H1 (cell line): Measurements from ENCODE around the gene GNAQ. TPM values are rescaled to one million over a fixed set of nuclear protein-coding genes. Genes with fewer than 3 reads are reported as not detected.

Experiments
- CTCF ChIA-PET: fragments of 300-600 bp; sonication (Branson Sonifier 250); formaldehyde crosslinking; loops from one replicate; lab custom pipeline; 2021; ENCODE audit not compliant: partially characterized antibody; lab: Charles Lee
- POLR2A ChIA-PET: fragments of 300-600 bp; sonication (Branson Sonifier 250); formaldehyde crosslinking; loops from one replicate; lab custom pipeline; 2021; ENCODE audit warnings: inconsistent platforms; ENCODE audit not compliant: partially characterized antibody; lab: Charles Lee
- DNase-seq, 2 experiments: peaks; one replicate each; pipeline versions ENCODE4 v3.0.0 to v3.0.0-alpha.2; 2010 to 2022; ENCODE audit warnings: low spot score in 2 of 2, low read depth in 1 of 2, mixed read lengths in 1 of 2
- FAIRE-seq: peaks from 2 replicates; lab custom pipeline; 2011; peaks lifted over from hg19 to GRCh38; lab: Jason Lieb, UNC
- H2AFZ ChIP-seq: 2 replicates; pipeline ENCODE4 v1.8.1; 2012; ENCODE audit warnings: low read length, inconsistent platforms
- H2AK5ac ChIP-seq: 2 replicates; pipeline ENCODE4 v1.6.1; 2013; ENCODE audit warnings: low read depth, low read length
- H2BK120ac ChIP-seq: replicated peaks from 2 replicates; pipeline ENCODE3; 2013; ENCODE audit warnings: low read depth, low read length, inconsistent platforms
- H2BK12ac ChIP-seq: 2 replicates; pipeline ENCODE4 v1.6.1; 2013; ENCODE audit warnings: low read depth, low read length
- H2BK15ac ChIP-seq: 2 replicates; pipeline ENCODE4 v1.6.1; 2013; ENCODE audit warnings: low read length
- H2BK20ac ChIP-seq: 2 replicates; pipeline ENCODE4 v1.6.1; 2013; ENCODE audit warnings: low read length
- H2BK5ac ChIP-seq: 2 replicates; pipeline ENCODE4 v1.6.1; 2013; ENCODE audit warnings: low read depth, low read length
- H3K14ac ChIP-seq: 2 replicates; pipeline ENCODE4 v1.6.1; 2013; ENCODE audit warnings: inconsistent platforms; ENCODE audit not compliant: insufficient read length
- H3K18ac ChIP-seq: 2 replicates; pipeline ENCODE4 v1.6.1; 2013; ENCODE audit warnings: low read length; ENCODE audit errors: extremely low read depth
- H3K23ac ChIP-seq: 2 replicates; pipeline ENCODE4 v1.6.1; 2013; ENCODE audit warnings: inconsistent platforms; ENCODE audit not compliant: insufficient read length
- H3K23me2 ChIP-seq: 2 replicates; pipeline ENCODE4 v1.6.1; 2013; ENCODE audit warnings: low read depth, low read length
- H3K27ac ChIP-seq: 2 replicates; pipeline ENCODE4 v1.6.1; 2011; ENCODE audit warnings: low read depth, low read length, inconsistent platforms
- H3K27me3 ChIP-seq, 4 experiments: replicated peaks in 1 of 4; 1 replicate in 1 of 4; 2 replicates in 3 of 4; pipeline versions ENCODE4 v1.6.1 to v1.8.1; 2011 to 2013; ENCODE audit warnings: low read length in 3 of 4, mild to moderate bottlenecking in 3 of 4, inconsistent platforms in 2 of 4, mixed read lengths in 2 of 4, moderate library complexity in 1 of 4; ENCODE audit not compliant: control insufficient read depth in 3 of 4, insufficient read depth in 3 of 4; ENCODE audit errors: extremely low read depth in 1 of 4
- H3K36me3 ChIP-seq, 4 experiments: 2 replicates each; pipeline versions ENCODE4 v1.6.1 to v1.8.1; 2011 to 2013; ENCODE audit warnings: mild to moderate bottlenecking in 4 of 4, low read length in 3 of 4, moderate library complexity in 2 of 4, control low read depth in 1 of 4, inconsistent platforms in 1 of 4; ENCODE audit not compliant: insufficient read depth in 4 of 4, control insufficient read depth in 2 of 4
- H3K4ac ChIP-seq: replicated peaks from 2 replicates; pipeline ENCODE3; 2013; ENCODE audit warnings: low read length, low read depth, mixed read lengths, inconsistent platforms; ENCODE audit not compliant: insufficient read length
- H3K4me1 ChIP-seq, 4 experiments: replicated peaks in 1 of 4; 1 replicate in 1 of 4; 2 replicates in 3 of 4; pipeline versions ENCODE4 v1.6.1 to v1.8.1; 2011 to 2013; ENCODE audit warnings: low read length in 3 of 4, inconsistent platforms in 2 of 4, mixed read lengths in 1 of 4; ENCODE audit not compliant: insufficient read depth in 4 of 4, control insufficient read depth in 3 of 4
- H3K4me2 ChIP-seq, 2 experiments: 2 replicates each; pipeline versions ENCODE4 v1.6.1 to v1.8.1; 2011 to 2013; ENCODE audit warnings: low read depth in 2 of 2, low read length in 2 of 2, control low read depth in 1 of 2, inconsistent platforms in 1 of 2, mild to moderate bottlenecking in 1 of 2; ENCODE audit not compliant: insufficient read depth in 1 of 2
- H3K4me3 ChIP-seq, 4 experiments: fragments of 200-600, 300-600 bp in 1 of 4; sonication (generic), shearing (Covaris generic), sonication (Bioruptor Twin) in 1 of 4; 2 replicates each; pipeline versions ENCODE4 v1.5.1 to v1.8.1; 2011 to 2016; ENCODE audit warnings: low read length in 4 of 4, low read depth in 3 of 4, control low read depth in 2 of 4, inconsistent platforms in 2 of 4, mild to moderate bottlenecking in 2 of 4, mixed read lengths in 1 of 4, moderate library complexity in 1 of 4; ENCODE audit not compliant: insufficient read depth in 2 of 4; ENCODE audit errors: extremely low read depth in 1 of 4
- H3K56ac ChIP-seq: replicated peaks from 2 replicates; pipeline ENCODE3; 2013; ENCODE audit warnings: low read depth, mild to moderate bottlenecking, mixed read lengths, low read length, inconsistent platforms; ENCODE audit not compliant: insufficient read length
- H3K79me1 ChIP-seq: 2 replicates; pipeline ENCODE4 v1.6.1; 2013; ENCODE audit warnings: low read depth, low read length, control low read depth
- H3K79me2 ChIP-seq, 2 experiments: 2 replicates each; pipeline versions ENCODE4 v1.6.1 to v1.8.1; 2012 to 2013; ENCODE audit warnings: low read length in 2 of 2, mild to moderate bottlenecking in 2 of 2, inconsistent platforms in 1 of 2; ENCODE audit not compliant: insufficient read depth in 2 of 2, control insufficient read depth in 1 of 2
- H3K9ac ChIP-seq, 4 experiments: replicated peaks in 1 of 4; 1 replicate in 1 of 4; 2 replicates in 3 of 4; pipeline versions ENCODE4 v1.6.1 to v1.8.1; 2011 to 2013; ENCODE audit warnings: low read depth in 3 of 4, low read length in 3 of 4, control low read depth in 2 of 4, mild to moderate bottlenecking in 2 of 4, moderate library complexity in 2 of 4, inconsistent platforms in 1 of 4; ENCODE audit errors: extremely low read depth in 1 of 4
- H3K9me3 ChIP-seq, 2 experiments: 2 replicates each; pipeline versions ENCODE4 v1.6.1 to v1.8.1; 2012 to 2013; ENCODE audit warnings: mild to moderate bottlenecking in 2 of 2, moderate library complexity in 2 of 2, control low read depth in 1 of 2, inconsistent platforms in 1 of 2, low read depth in 1 of 2, low read length in 1 of 2, mixed read lengths in 1 of 2; ENCODE audit not compliant: insufficient read depth in 2 of 2
- H4K20me1 ChIP-seq, 2 experiments: replicated peaks in 1 of 2; 2 replicates each; pipeline versions ENCODE3 to v1.8.1; 2011 to 2013; ENCODE audit warnings: inconsistent platforms in 2 of 2, low read length in 2 of 2, mild to moderate bottlenecking in 1 of 2; ENCODE audit not compliant: insufficient read depth in 2 of 2, control insufficient read depth in 1 of 2
- H4K5ac ChIP-seq: 2 replicates; pipeline ENCODE4 v1.6.1; 2013; ENCODE audit warnings: low read length, low read depth, mixed read lengths, inconsistent platforms; ENCODE audit not compliant: insufficient read length
- H4K8ac ChIP-seq: 2 replicates; pipeline ENCODE4 v1.8.0; 2013; ENCODE audit warnings: mild to moderate bottlenecking, moderate library complexity, low read length, inconsistent platforms; ENCODE audit not compliant: insufficient read depth; ENCODE audit errors: extremely low read depth
- H4K91ac ChIP-seq: replicated peaks from 2 replicates; pipeline ENCODE3; 2013; ENCODE audit warnings: low read length, mixed read lengths, inconsistent platforms; ENCODE audit not compliant: insufficient read length
- BCL11A ChIP-seq, 2 experiments: IDR thresholded peaks; one replicate each; pipeline ENCODE4 v1.6.1; 2011; ENCODE audit warnings: low read depth in 2 of 2, low read length in 2 of 2, mild to moderate bottlenecking in 2 of 2
- CBX8 ChIP-seq: fragments of 300-800, 300-1000 bp; sonication (generic); IDR thresholded peaks from 2 replicates; pipeline ENCODE4 v1.7.1; 2016; ENCODE audit warnings: low read depth, low read length, borderline replicate concordance
- KDM5A ChIP-seq: fragments of 200-600 bp; IDR thresholded peaks from 2 replicates; pipeline ENCODE4 v1.7.1; 2012; ENCODE audit warnings: mild to moderate bottlenecking, low read length, inconsistent platforms, mixed read lengths
- PHF8 ChIP-seq: fragments of 200-600 bp; sonication (generic); conservative IDR thresholded peaks from 2 replicates; pipeline ENCODE4 v1.7.1; 2012; ENCODE audit warnings: low read depth, mild to moderate bottlenecking, inconsistent platforms, low read length, moderate library complexity
- POU5F1 ChIP-seq: IDR thresholded peaks from 2 replicates; pipeline ENCODE4 v1.6.1; 2011; ENCODE audit warnings: low read depth, mild to moderate bottlenecking, low read length, moderate library complexity
- RAD21 ChIP-seq, 2 experiments: IDR thresholded peaks in 1 of 2; conservative IDR thresholded peaks in 1 of 2; 2 replicates each; pipeline ENCODE4 v1.6.1; 2011; ENCODE audit warnings: low read depth in 2 of 2, low read length in 2 of 2, improper control_type of control experiment in 1 of 2, inconsistent platforms in 1 of 2, mild to moderate bottlenecking in 1 of 2, moderate library complexity in 1 of 2
- SIN3A ChIP-seq, 2 experiments: IDR thresholded peaks in 1 of 2; conservative IDR thresholded peaks in 1 of 2; 2 replicates each; pipeline ENCODE4 v1.6.1; 2011 to 2012; ENCODE audit warnings: low read length in 2 of 2, improper control_type of control experiment in 1 of 2, low read depth in 1 of 2, mild to moderate bottlenecking in 1 of 2
- SIX5 ChIP-seq: IDR thresholded peaks from 2 replicates; pipeline ENCODE4 v1.6.1; 2011; ENCODE audit warnings: mild to moderate bottlenecking, low read depth, low read length
- TCF12 ChIP-seq: IDR thresholded peaks from 2 replicates; pipeline ENCODE4 v1.6.1; 2011; ENCODE audit warnings: low read depth, mild to moderate bottlenecking, low read length
- WGBS, 2 experiments: shearing (Covaris generic) in 1 of 2; methylation state at CpG; one replicate each; pipeline versions ENCODE4 v1.1.6 to v1.1.7; 2013 to 2015; ENCODE audit warnings: low lambda C conversion rate in 2 of 2, mixed read lengths in 2 of 2, inconsistent platforms in 1 of 2, low coverage in 1 of 2, missing lambda C conversion rate in 1 of 2; ENCODE audit not compliant: insufficient replicate concordance in 2 of 2, insufficient coverage in 1 of 2, insufficient read length in 1 of 2; ENCODE audit errors: extremely low coverage in 1 of 2, missing lambda C conversion rate in 1 of 2; 5-methylcytosine and 5-hydroxymethylcytosine counted together
- polyA plus RNA-seq, 7 experiments: library from polyadenylated mRNA; depleted of rRNA in 3 of 7; stranded (reverse) in 5 of 7; unstranded in 2 of 7; fragments of >200 nt in 5 of 7; fragments of 200-250 nt in 2 of 7; gene quantifications; 1 replicate in 5 of 7; 2 replicates in 1 of 7; 4 replicates in 1 of 7; pipeline versions ENCODE4 v1.2.1 to v1.2.3, GENCODE V29; 2011 to 2013; ENCODE audit warnings: missing spikeins in 2 of 7, mixed read lengths in 2 of 7
- total RNA-seq: library from RNA; stranded (reverse); fragmentation: NEBNext Ultra II Directional; extraction: Animal tissue kit (Norgen Biotek cat#: 25700); gene quantifications from 2 replicates; pipeline ENCODE4 v1.2.1, GENCODE V29; 2021
- TF ChIP-seq, protein P1 (sequence below): IDR thresholded peaks from 2 replicates; pipeline ENCODE4 v1.6.1; 2011; ENCODE audit warnings: low read length, improper control_type of control experiment

The GNAQ gene
- total and polyA plus RNA-seq, 2 of the 8 experiments (the other 6 are each of a cell fraction or from before 2014, with no cell fraction given), result 22.8 to 63.8 TPM

DNA sequence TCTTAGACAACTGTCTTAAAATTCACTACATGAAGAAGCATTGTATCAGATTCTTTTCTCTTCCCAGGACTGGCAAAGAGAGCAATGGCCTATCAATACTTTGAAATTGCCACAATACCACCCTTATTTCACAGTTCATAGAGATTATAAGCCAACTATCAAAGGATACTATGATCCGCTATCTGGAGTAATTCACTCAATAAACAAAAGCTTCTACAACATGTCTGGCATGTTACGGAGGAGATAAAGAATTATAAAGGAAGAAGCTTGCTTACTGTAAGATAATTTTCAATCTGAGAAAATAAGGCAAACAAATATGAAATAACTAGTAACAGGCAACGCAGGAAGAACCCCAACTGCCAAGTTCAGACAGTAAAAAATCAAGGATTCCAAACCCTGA is 114.8 kb downstream of the GNAQ start:
- WGBS, 2 experiments, result 91% methylated on average over 3 of the region's 3 CpGs; no CpG with 5 or more reads in 1 of the 2 experiments
- Histone ChIP-seq H3K23ac (no peak overlapping the region), H3K27me3 (no peaks in the 10 kb centered on the region), H3K4me2 (no peak overlapping the region), H3K9me3 (no peaks in the 10 kb centered on the region), H3K56ac (no peak overlapping the region), H2BK120ac (no peak overlapping the region), H3K36me3 (peaks cover 0 to 2% (median 0%) of the 10 kb centered on the region in 4 experiments; a peak in 2 of 8 replicates), H3K14ac (no peak overlapping the region), H2AK5ac (no peak overlapping the region), H3K4ac (no peak overlapping the region), H3K9ac (no peak overlapping the region), H2AFZ (no peak overlapping the region), H3K4me3 (no peak overlapping the region), H3K79me1 (no peaks in the 10 kb centered on the region), H2BK12ac (no peak overlapping the region), H4K20me1 (no peaks in the 10 kb centered on the region), H3K18ac (no peak overlapping the region), H2BK20ac (no peak overlapping the region), H3K23me2 (no peaks in the 10 kb centered on the region), H3K79me2 (peaks cover 0 to 9% of the 10 kb centered on the region in 2 experiments; a peak in 2 of 4 replicates), H3K27ac (no peak overlapping the region), H2BK15ac (no peak overlapping the region), H4K91ac (no peak overlapping the region), H4K8ac (no peak overlapping the region), H3K4me1 (peaks cover 0 to 2% (median under 1%) of the 10 kb centered on the region in 4 experiments; a peak in 2 of 7 replicates), H2BK5ac (no peak overlapping the region), H4K5ac (no peak overlapping the region)
- ChIA-PET CTCF (interaction anchor here (0.6 to 1.1 kb wide), 3 partner anchors 11 to 59 kb away, joined by 3 to 5 read pairs (median 3); no protein-coding TSS in a partner anchor), POLR2A (interaction anchor here (1.1 kb wide), 1 partner anchor 30 kb away, joined by 4 read pairs; no protein-coding TSS in a partner anchor)
- DNase-seq (no peak), FAIRE-seq (no peak)
- TF ChIP-seq, protein P1, sequence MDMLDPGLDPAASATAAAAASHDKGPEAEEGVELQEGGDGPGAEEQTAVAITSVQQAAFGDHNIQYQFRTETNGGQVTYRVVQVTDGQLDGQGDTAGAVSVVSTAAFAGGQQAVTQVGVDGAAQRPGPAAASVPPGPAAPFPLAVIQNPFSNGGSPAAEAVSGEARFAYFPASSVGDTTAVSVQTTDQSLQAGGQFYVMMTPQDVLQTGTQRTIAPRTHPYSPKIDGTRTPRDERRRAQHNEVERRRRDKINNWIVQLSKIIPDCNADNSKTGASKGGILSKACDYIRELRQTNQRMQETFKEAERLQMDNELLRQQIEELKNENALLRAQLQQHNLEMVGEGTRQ, result no peak
- TF ChIP-seq BCL11A (IDR thresholded peaks at IDR 0.05; ENCODE audit: low read depth in 2 of 2, low read length in 2 of 2) (no peak), KDM5A (no peak), PHF8 (no peak), SIX5 (no peak), SIN3A (conservative IDR thresholded peaks at IDR 0.05 in 1 of 2, IDR thresholded peaks at IDR 0.05 in 1 of 2; ENCODE audit: low read depth in 1 of 2, low read length in 2 of 2) (no peak), RAD21 (IDR thresholded peaks at IDR 0.05 in 1 of 2, conservative IDR thresholded peaks at IDR 0.05 in 1 of 2; ENCODE audit: low read depth in 2 of 2, low read length in 2 of 2) (no peak), POU5F1 (no peak), CBX8 (no peak), TCF12 (no peak)
